AG08396 (cell line): ENCODE data around the gene OSBP2.

Experiments
- DNase-seq: peaks from one replicate; pipeline ENCODE4 v3.0.0; 2012; ENCODE audit warnings: low spot score, mixed read lengths

The OSBP2 gene

GRCh38 chr22:30881361-30882183 lies 186.9 kb downstream of the OSBP2 start:
- no peak for DNase-seq

DNA sequence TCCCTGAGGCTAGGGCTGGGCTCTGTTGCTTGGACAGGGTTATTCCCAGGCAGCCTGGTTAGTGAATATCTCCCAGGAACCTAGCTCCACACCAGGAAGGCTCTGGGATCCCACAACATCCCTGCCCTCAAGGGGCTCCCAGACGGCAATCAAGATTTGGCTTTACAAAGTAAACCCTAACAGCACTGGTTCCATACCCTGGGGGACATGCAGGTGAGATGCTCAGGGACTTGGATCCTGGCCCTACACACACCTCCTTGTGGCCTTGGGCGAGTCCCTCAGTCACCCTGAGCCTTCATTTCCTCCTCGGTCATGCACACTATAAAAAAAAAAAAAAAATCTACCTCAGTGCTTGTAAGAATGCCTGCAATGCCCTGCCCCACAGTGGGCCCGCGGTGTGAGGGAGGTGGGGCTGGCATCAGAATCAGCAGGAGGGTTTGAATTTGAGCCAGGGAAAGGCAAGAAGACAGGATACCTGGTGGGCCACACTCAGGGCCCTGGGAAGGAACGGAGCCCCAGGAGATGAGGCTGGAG lies 187.6 kb downstream of the OSBP2 start:
- no peak for DNase-seq

- DNase-seq, result no peak
Measured at GRCh38 chr22:30882974-30883533, 188.4 kb downstream of the OSBP2 start.

GRCh38 chr22:30883586-30884145 lies 189.0 kb downstream of the OSBP2 start:
- DNase-seq, result no peak

- DNase-seq, result no peak
Measured at GRCh38 chr22:30884211-30885000, 189.7 kb downstream of the OSBP2 start.

GRCh38 chr22:30885001-30885366 lies 190.3 kb downstream of the OSBP2 start:
- DNase-seq, result no peak

GRCh38 chr22:30885591-30885990 lies 190.9 kb downstream of the OSBP2 start:
- DNase-seq, result no peak

DNA sequence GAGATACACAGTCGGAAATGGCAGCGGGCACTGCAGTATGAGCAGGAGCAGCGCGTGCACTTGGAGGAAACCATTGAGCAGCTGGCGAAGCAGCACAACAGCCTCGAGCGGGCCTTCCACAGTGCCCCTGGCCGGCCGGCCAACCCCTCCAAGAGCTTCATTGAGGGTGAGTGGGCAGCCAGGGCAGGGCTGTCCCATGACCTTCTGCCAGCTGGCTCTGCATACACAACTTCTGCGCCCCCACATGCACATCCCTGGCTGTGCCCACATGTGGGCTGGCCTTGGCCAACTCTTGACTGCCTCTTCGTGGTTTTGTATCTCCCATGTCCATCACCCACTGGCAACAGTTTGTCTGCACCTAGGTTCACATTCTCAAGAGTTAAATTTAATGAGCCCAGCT lies 192.8 kb downstream of the OSBP2 start:
- no peak for DNase-seq

DNA sequence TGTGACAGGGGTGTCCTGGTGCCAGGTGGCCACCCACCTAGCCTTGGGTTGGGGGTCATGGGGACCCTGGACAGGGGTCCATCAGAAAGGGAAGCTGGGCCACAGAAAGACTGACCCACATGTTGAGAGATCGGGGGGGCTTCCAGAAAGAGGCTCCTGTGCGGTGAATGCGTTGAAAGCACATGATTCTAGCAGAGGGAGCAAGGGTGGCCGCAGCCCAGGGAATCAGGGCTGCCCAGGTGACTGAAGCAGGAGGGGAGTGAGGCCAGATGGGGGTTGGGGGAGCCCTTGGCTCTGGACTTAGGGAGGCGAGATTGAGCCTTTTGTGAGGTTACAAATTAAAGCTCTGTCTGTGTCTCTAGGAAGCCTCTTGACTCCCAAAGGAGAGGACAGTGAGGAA lies 193.2 kb downstream of the OSBP2 start:
- no peak for DNase-seq

DNA sequence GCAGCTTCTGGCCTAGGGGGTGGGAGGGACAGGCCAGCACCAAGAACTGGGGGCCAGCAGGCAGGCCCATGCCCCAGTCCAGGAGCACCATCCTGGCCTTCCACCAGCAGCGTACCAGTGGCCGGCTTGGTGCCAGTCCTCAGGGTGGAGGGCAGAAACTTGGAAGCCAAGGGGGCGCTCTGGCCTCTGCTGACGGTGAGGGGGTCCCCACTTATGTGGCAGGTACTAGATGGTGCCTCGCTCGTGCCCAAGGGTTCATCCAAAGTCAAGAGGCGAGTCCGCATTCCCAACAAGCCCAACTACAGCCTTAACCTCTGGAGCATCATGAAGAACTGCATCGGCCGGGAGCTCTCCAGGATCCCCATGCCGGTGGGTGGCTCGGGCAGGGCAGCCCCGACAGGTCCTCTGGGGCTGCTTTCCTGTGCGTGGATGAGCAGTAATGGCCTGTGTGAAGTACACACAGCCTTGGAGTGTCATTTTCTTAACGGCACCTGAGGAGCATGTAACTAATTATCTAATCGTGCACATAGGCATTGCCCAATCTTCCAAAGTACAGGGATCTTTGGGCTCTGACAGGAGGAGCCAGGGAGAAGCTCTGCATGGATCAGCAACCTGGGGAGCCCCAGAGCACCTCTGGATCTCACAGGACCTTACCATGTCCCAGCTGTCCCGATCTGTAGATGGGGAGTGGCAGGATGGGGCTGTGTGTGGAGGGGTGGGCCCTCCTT lies 194.8 kb downstream of the OSBP2 start:
- DNase-seq, result no peak

DNA sequence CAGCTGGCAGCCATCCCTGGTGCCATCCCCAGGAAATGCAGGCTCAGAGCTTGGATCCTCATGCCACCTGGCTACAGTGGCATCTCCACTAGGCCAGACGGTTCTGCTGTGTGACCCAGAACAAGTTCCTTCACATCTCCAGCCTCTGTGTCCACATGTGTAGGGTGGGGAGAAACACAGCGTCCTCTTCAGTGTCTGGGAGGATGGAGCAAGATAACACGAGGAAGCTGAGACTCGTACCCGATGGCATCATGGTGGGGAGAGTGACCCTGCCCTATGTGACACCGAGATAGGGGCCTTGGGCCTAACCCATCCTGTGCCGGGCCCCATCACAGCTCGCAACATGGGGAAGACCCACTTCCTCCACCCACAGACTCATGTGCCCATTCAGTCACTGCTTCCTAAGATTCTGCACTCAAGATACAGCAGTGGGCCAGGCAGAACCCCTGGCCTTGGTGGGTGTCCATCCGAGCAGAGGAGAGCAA lies 195.4 kb downstream of the OSBP2 start:
- DNase-seq, result no peak

DNA sequence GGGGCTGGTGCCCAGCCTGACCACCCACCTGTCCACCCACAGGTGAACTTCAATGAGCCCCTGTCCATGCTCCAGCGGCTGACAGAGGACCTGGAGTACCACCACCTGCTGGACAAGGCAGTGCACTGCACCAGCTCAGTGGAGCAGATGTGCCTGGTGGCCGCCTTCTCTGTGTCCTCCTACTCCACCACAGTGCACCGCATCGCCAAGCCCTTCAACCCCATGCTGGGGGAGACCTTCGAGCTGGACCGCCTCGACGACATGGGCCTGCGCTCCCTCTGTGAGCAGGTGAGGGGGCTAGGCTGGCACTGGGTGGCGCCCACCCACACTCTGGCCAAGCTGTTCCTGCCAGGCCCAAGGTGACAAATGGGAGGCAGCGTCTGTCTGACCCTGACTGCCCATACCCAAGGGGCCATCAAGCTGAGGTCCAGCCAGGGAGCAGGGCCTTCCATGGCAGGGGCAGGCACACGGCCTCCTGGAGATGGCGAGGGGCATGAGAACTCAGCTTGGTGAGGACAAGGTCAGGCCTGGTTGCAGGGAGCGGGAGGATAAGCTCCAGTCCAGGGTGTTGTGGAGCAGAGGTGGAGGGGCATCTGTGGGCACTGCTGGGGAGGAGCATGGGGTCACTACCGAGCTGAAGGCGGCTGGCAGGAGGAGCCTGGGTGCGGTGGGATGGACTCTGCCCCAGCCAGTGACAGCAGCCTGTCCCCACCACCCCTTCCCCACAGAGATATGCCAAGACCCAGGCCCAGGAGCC lies 196.2 kb downstream of the OSBP2 start:
- peak; percentile 78 for DNase-seq

- no peak for DNase-seq
Measured at GRCh38 chr22:30891443-30891755, 196.7 kb downstream of the OSBP2 start.

GRCh38 chr22:30891781-30892180 lies 197.1 kb downstream of the OSBP2 start:
- no peak for DNase-seq

DNA sequence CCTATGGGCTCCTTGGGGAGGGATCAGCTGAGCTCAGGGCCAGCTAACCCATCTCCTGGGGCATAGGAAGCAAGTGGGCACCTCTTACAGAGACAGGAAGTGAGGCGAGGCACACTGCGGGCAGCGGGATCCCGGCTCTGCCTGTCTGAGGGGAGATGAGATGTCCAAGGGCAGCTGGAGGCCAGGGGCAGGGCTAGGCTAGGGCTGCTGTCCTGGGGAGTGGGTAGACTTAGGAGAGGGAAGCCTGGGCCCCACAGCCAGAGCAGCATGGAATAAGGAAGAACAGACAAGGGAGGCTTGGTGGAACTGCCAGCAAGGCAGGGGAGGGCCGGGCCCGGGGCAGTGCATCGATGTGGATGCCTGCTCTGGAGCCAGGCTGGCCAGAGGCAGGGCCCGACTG lies 197.6 kb downstream of the OSBP2 start:
- DNase-seq, result no peak

GRCh38 chr22:30892731-30893221 lies 198.1 kb downstream of the OSBP2 start:
- no peak for DNase-seq

DNA sequence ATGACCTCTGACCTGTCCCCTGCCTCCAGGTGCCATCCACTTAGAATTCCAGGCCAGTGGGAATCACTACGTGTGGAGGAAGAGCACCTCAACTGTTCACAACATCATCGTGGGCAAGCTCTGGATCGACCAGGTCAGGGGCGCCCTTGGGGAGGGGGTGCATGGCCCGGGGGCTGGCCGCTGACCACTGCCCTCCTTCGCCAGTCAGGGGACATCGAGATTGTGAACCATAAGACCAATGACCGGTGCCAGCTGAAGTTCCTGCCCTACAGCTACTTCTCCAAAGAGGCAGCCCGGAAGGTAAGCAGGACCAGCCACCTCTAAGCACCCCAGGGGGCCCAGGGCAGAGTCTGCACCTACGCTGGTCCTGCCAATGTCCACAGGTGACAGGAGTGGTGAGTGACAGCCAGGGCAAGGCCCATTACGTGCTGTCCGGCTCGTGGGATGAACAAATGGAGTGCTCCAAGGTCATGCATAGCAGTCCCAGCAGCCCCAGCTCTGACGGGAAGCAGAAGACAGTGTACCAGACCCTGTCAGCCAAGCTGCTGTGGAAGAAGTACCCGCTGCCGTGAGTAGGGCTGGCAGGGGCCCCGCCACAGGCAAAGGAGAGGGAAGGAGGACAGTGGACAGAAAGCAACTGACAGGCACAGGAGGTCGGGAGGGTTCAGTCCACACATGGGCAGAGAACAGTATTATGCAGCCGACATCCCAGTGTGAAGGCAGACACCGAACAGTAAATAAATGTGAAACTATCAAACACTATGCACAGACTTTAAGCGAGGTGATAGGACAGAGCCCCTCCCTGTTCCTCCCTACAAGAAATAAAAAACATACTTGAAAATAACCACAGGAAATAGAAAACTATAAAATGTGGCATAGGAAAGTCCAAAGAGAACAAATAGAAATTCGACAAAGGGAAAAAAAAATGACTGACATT lies 199.0 kb downstream of the OSBP2 start:
- no peak for DNase-seq

GRCh38 chr22:30894371-30894740 lies 199.7 kb downstream of the OSBP2 start:
- DNase-seq, result no peak

DNA sequence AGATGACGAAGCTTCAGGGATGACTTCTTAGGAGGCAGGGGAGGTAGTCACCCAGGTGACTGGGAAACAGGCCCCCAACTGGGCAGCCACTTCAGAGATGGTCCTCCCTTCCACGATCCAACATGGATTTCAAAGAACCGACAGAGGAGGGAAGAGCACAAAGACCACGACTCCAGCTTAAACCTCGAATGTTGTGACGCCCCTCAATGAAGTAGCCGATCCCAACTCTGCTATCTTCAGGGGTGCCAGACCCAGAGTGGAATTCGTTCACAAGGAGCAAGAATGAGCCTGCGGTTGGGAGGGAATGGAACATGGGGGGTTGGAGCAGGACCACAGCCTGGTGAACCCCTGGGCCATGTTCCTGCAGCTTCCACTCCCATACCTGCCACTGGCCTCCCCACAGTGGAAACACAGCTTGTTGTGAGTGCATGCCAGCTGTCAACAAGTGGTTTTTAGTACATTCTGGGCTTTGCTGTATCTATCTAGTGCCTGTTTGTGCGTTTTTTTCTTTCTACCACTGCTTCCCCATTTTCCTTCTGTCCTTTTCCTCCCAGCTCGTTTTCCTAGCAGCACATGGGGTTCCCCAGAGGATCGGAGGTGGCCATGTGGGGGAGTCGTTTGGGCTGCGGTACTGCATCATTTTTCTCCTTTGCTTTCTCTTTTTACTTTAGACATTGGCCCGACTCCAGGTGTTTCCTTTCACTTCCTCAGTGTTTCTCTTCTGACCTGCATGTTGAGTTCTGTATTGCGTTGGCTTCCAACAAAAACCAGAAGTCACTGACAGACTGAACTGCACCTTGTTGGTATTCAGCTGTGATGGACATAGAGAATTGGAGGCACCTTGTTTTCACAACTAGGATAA lies 208.1 kb downstream of the OSBP2 start:
- DNase-seq, result no peak
